ENCODE results near the gene TPSG1. TPM values are rescaled to one million over a fixed set of nuclear protein-coding genes. Genes with fewer than 3 reads are reported as not detected.
"Not testable (repeated sequence)": the region's sequence is repeated elsewhere in the genome, so short reads cannot be mapped to it uniquely, and the experiment has no call there.

The TPSG1 gene
- total and polyA plus RNA-seq, 2 experiments from 2014 or later: 0.81 TPM; not detected in 1

DNA sequence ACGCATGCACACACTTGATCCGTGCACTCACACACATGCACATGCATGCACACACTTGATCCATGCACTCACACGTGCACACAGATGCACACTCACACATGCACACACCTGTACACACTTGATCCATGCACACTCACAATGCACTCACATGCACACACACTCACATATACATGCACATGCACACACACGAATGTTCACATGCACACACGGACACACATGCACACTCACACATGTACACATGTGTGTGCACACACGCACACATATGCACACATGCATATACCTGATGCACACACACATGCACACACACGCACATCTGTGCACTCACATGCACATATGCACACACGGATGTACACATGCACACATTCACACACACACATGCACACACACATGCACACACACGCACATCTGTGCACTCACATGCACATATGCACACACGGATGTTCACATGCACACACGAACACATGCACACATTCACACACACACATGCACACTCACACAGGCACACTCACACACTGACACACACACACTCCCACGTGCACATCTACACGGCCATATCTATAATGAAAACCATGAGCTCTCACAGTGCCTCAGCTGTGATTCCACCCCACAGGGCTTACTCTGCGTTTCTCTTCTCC lies 23.0 kb upstream of the TPSG1 start:
- not testable (repeated sequence) for H3K4me3 ChIP-seq; H3K9me2 ChIP-seq (ENCODE audit: insufficient read depth); H3F3A ChIP-seq (replicated peaks; ENCODE audit: low read depth); H4K20me1 ChIP-seq (replicated peaks; ENCODE audit: insufficient read depth); H3K4me1 ChIP-seq (ENCODE audit: insufficient read depth); H3K4me2 ChIP-seq; H3K4me1 Mint-ChIP-seq; H3K4me3 Mint-ChIP-seq; ATAC-seq; H3K27ac ChIP-seq (ENCODE audit: low read depth); H2AFZ ChIP-seq; H3K36me3 ChIP-seq (ENCODE audit: insufficient read depth); H3K79me2 ChIP-seq (replicated peaks; ENCODE audit: insufficient read depth); H3K27ac Mint-ChIP-seq; H3K36me3 Mint-ChIP-seq (ENCODE audit: low read depth); H3K9me3 Mint-ChIP-seq; DNase-seq (ENCODE audit: low spot score)
- H3K27me3 Mint-ChIP-seq (ENCODE audit: insufficient read depth, low read depth, poor library complexity): peaks cover 17% of the 10 kb centered on the region
- H3K27me3 ChIP-seq (ENCODE audit: insufficient read depth): peaks cover 19% of the 10 kb centered on the region; the same call in 1 of the 2 replicates

DNA sequence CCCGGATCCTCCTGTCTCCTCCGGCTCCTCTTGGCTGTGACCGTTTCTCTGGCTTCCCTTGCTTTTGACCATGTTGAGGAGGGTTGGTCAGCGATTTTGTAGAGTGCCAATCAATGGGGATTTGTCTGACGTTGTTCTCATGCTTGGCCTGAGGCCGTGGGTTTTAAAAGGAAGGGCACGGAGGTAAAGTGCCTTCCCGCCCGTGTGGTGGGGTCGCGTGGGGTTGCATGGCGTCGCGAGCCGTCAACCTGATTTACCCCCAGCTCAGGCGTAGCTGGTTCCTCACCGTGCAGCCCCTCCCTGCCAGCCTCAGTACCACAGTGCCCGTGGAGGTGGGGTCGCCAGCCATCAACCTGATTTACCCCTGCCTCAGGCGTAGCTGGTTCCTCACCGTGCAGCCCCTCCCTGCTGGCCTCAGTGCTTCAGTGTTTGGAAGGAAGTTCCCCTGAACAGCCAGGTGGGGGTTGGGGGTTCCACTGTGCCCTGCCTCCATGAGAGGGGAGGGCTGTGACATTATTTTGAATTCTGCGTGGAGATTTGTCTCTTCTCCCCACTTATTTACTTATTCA lies 20.5 kb upstream of the TPSG1 start:
- Mint-ChIP-seq H3K27ac (no peak overlapping the region), H3K4me3 (no peak overlapping the region), H3K27me3 (ENCODE audit: insufficient read depth, low read depth, poor library complexity) (peaks cover 16% of the 10 kb centered on the region), H3K36me3 (ENCODE audit: low read depth) (no peaks in the 10 kb centered on the region), H3K9me3 (no peaks in the 10 kb centered on the region), H3K4me1 (no peaks in the 10 kb centered on the region)
- no peak overlapping the region for H3K4me3 ChIP-seq
- H3K79me2 ChIP-seq (replicated peaks; ENCODE audit: insufficient read depth): no peaks in the 10 kb centered on the region
- H3K4me1 ChIP-seq (ENCODE audit: insufficient read depth): no peaks in the 10 kb centered on the region
- DNase-seq (ENCODE audit: low spot score) (no peak), ATAC-seq (no peak)
- H3K9me2 ChIP-seq (ENCODE audit: insufficient read depth): no peaks in the 10 kb centered on the region
- no peak overlapping the region for H3K27ac ChIP-seq (ENCODE audit: low read depth)
- H3K4me2 ChIP-seq: no peak overlapping the region
- H3F3A ChIP-seq (replicated peaks; ENCODE audit: low read depth): 0 out of 2 replicates have a peak, but pooled peaks cover 3% of the 10 kb centered on the region
- peaks cover 16% of the 10 kb centered on the region; the same call in 1 of the 2 replicates for H3K27me3 ChIP-seq (ENCODE audit: insufficient read depth)
- H2AFZ ChIP-seq: no peak overlapping the region
- H3K36me3 ChIP-seq (ENCODE audit: insufficient read depth): no peaks in the 10 kb centered on the region
- H4K20me1 ChIP-seq (replicated peaks; ENCODE audit: insufficient read depth): no peaks in the 10 kb centered on the region
- TF ChIP-seq ZNF331 (CRISPR knock-in tag; IDR thresholded peaks at IDR 0.05; ENCODE audit: low read depth) (no peak), EZH2phosphoT487 (IDR thresholded peaks at IDR 0.05; ENCODE audit: unreplicated experiment) (no peak), JUNB (IDR thresholded peaks at IDR 0.05; ENCODE audit: unreplicated experiment) (no peak), CREB1 (CRISPR knock-in tag; IDR thresholded peaks at IDR 0.05; ENCODE audit: low read depth) (no peak)
- TF ChIP-seq, protein P1, sequence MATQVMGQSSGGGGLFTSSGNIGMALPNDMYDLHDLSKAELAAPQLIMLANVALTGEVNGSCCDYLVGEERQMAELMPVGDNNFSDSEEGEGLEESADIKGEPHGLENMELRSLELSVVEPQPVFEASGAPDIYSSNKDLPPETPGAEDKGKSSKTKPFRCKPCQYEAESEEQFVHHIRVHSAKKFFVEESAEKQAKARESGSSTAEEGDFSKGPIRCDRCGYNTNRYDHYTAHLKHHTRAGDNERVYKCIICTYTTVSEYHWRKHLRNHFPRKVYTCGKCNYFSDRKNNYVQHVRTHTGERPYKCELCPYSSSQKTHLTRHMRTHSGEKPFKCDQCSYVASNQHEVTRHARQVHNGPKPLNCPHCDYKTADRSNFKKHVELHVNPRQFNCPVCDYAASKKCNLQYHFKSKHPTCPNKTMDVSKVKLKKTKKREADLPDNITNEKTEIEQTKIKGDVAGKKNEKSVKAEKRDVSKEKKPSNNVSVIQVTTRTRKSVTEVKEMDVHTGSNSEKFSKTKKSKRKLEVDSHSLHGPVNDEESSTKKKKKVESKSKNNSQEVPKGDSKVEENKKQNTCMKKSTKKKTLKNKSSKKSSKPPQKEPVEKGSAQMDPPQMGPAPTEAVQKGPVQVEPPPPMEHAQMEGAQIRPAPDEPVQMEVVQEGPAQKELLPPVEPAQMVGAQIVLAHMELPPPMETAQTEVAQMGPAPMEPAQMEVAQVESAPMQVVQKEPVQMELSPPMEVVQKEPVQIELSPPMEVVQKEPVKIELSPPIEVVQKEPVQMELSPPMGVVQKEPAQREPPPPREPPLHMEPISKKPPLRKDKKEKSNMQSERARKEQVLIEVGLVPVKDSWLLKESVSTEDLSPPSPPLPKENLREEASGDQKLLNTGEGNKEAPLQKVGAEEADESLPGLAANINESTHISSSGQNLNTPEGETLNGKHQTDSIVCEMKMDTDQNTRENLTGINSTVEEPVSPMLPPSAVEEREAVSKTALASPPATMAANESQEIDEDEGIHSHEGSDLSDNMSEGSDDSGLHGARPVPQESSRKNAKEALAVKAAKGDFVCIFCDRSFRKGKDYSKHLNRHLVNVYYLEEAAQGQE (IDR thresholded peaks at IDR 0.05; ENCODE audit: unreplicated experiment): no peak
- TF ChIP-seq, protein P2, sequence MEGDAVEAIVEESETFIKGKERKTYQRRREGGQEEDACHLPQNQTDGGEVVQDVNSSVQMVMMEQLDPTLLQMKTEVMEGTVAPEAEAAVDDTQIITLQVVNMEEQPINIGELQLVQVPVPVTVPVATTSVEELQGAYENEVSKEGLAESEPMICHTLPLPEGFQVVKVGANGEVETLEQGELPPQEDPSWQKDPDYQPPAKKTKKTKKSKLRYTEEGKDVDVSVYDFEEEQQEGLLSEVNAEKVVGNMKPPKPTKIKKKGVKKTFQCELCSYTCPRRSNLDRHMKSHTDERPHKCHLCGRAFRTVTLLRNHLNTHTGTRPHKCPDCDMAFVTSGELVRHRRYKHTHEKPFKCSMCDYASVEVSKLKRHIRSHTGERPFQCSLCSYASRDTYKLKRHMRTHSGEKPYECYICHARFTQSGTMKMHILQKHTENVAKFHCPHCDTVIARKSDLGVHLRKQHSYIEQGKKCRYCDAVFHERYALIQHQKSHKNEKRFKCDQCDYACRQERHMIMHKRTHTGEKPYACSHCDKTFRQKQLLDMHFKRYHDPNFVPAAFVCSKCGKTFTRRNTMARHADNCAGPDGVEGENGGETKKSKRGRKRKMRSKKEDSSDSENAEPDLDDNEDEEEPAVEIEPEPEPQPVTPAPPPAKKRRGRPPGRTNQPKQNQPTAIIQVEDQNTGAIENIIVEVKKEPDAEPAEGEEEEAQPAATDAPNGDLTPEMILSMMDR (conservative IDR thresholded peaks at IDR 0.05; ENCODE audit: low read depth in 2 of 2): no peak
- TF ChIP-seq, protein P3, sequence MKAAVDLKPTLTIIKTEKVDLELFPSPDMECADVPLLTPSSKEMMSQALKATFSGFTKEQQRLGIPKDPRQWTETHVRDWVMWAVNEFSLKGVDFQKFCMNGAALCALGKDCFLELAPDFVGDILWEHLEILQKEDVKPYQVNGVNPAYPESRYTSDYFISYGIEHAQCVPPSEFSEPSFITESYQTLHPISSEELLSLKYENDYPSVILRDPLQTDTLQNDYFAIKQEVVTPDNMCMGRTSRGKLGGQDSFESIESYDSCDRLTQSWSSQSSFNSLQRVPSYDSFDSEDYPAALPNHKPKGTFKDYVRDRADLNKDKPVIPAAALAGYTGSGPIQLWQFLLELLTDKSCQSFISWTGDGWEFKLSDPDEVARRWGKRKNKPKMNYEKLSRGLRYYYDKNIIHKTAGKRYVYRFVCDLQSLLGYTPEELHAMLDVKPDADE (IDR thresholded peaks at IDR 0.05): no peak

All from GM23338 (cell line).